Measurements from ENCODE around the gene EYA3. TPM values are rescaled to one million over a fixed set of nuclear protein-coding genes. Genes with fewer than 3 reads are reported as not detected.

The EYA3 gene
- total RNA-seq, 1 experiment from 2014 or later, result 32.7 TPM

DNA sequence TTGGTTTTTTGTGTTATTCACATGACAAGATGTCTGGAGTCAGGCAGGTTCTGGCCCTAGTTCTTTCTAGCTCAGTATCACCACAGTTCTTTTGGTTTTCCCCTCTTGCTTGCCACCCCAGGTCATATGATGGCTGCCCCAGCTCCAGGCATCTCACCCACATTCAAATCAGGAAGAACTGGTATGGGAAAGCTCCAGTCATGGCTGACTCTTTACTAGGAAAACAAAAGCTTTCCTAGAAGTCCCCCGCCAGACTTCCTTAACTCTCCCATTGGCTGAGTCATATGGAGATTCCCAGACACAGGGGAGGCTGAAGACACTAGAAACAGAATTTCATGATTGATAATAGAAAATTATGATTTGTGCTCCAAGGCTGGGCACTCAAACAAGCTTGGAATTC is 22.1 kb upstream of the EYA3 start:
- Histone ChIP-seq H2BK15ac (ENCODE audit: low read depth, low read length) (no peak overlapping the region), H2BK5ac (ENCODE audit: insufficient read length, low read length) (no peak overlapping the region), H3K4ac (ENCODE audit: low read depth, low read length) (no peak overlapping the region), H4K20me1 (ENCODE audit: control insufficient read depth, insufficient read depth, insufficient read length) (no peaks in the 10 kb centered on the region), H4K8ac (replicated peaks; ENCODE audit: insufficient read length, low read depth, low read length) (no peak overlapping the region), H3K56ac (ENCODE audit: insufficient read length, low read depth, low read length) (no peak overlapping the region), H2BK20ac (ENCODE audit: low read depth, low read length, poor library complexity, severe bottlenecking) (no peak overlapping the region), H3K4me2 (ENCODE audit: insufficient read depth, insufficient read length, low read length) (no peak overlapping the region), H3K79me1 (ENCODE audit: insufficient read depth, low read depth, low read length, poor library complexity, severe bottlenecking) (no peaks in the 10 kb centered on the region), H3K14ac (ENCODE audit: insufficient read depth, low read length) (no peak overlapping the region), H3K27me3 (ENCODE audit: insufficient read depth, low read length) (no peaks in the 10 kb centered on the region), H3K4me1 (ENCODE audit: insufficient read depth, low read length) (no peaks in the 10 kb centered on the region; the same call in 1 of the 2 replicates), H3K23me2 (ENCODE audit: insufficient read length, low read depth, low read length, poor library complexity, severe bottlenecking) (no peaks in the 10 kb centered on the region), H3T11ph (ENCODE audit: low read length) (no peak overlapping the region), H2BK12ac (ENCODE audit: insufficient read length, low read depth, low read length) (no peak overlapping the region), H3K9me3 (ENCODE audit: control insufficient read depth, low read depth, low read length) (no peaks in the 10 kb centered on the region), H4K91ac (ENCODE audit: insufficient read length, low read depth, low read length) (no peak overlapping the region), H4K5ac (ENCODE audit: insufficient read length, low read depth, low read length) (no peak overlapping the region), H3K18ac (ENCODE audit: insufficient read length, low read depth, low read length) (no peak overlapping the region), H2BK120ac (ENCODE audit: low read depth, low read length, poor library complexity, severe bottlenecking) (no peak overlapping the region), H3K9ac (ENCODE audit: extremely low read depth, insufficient read length, low read length) (no peak overlapping the region), H3K79me2 (ENCODE audit: insufficient read depth, low read length) (no peaks in the 10 kb centered on the region), H3K23ac (ENCODE audit: insufficient read length, low read depth, low read length) (no peak overlapping the region), H2AK5ac (ENCODE audit: insufficient read length, low read length) (no peak overlapping the region), H3K27ac (ENCODE audit: insufficient read length, low read depth, low read length) (no peak overlapping the region), H2AFZ (ENCODE audit: low read length) (no peak overlapping the region)
- H3K9me3 Mint-ChIP-seq, result no peaks in the 10 kb centered on the region
- H3K27ac Mint-ChIP-seq, result no peak overlapping the region
- no peak for DNase-seq
- H3K36me3 Mint-ChIP-seq (ENCODE audit: insufficient read depth in 1 of 3, low read depth in 3 of 3), result no peaks in the 10 kb centered on the region
- TF ChIP-seq, protein P1, sequence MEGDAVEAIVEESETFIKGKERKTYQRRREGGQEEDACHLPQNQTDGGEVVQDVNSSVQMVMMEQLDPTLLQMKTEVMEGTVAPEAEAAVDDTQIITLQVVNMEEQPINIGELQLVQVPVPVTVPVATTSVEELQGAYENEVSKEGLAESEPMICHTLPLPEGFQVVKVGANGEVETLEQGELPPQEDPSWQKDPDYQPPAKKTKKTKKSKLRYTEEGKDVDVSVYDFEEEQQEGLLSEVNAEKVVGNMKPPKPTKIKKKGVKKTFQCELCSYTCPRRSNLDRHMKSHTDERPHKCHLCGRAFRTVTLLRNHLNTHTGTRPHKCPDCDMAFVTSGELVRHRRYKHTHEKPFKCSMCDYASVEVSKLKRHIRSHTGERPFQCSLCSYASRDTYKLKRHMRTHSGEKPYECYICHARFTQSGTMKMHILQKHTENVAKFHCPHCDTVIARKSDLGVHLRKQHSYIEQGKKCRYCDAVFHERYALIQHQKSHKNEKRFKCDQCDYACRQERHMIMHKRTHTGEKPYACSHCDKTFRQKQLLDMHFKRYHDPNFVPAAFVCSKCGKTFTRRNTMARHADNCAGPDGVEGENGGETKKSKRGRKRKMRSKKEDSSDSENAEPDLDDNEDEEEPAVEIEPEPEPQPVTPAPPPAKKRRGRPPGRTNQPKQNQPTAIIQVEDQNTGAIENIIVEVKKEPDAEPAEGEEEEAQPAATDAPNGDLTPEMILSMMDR (conservative IDR thresholded peaks at IDR 0.05), result no peak
- no peaks in the 10 kb centered on the region for H3K27me3 Mint-ChIP-seq (ENCODE audit: low read depth)
- no peak overlapping the region for H3K4me3 Mint-ChIP-seq
- no CpG with 5 or more reads among the region's 1 CpG for WGBS (ENCODE audit: extremely low coverage, insufficient read length, low lambda C conversion rate)
- H3K4me1 Mint-ChIP-seq, result peaks cover 0 to 4% of the 10 kb centered on the region in 2 experiments; a peak in 3 of 4 replicates

Data from H9 (cell line).